ENCODE results near the gene UFSP2. TPM values are rescaled to one million over a fixed set of nuclear protein-coding genes. Genes with fewer than 3 reads are reported as not detected.
A peak's percentile ranks its signal among the peaks of the same experiment; 100 is the strongest.

The UFSP2 gene
- total RNA-seq, 1 experiment from 2014 or later: 22.7 TPM

DNA sequence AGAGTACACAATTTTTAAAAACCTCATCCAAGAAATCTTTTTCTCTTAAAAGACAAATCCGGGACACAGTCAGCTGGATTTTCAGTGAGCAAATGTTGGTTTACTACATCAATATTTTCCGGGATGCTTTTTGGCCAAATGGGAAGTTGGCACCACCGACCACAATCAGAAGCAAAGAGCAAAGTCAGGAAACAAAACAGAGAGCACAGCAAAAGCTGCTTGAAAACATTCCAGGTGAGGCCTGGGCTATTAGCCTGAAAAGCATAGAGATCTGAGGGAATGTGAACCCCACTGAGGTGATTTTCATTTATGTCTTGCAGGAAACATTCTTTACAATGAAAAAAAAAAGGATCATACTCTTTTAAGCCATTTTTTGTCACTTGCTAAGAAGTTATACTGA lies 63.9 kb downstream of the UFSP2 start:
- ChIA-PET POLR2A (ENCODE audit: unreplicated experiment) (no interaction called here), CTCF (no interaction called here)
- Histone ChIP-seq H3K36me3 (ENCODE audit: low read depth) (no peaks in the 10 kb centered on the region), H3K9me3 (ENCODE audit: insufficient read depth, low read depth) (no peaks in the 10 kb centered on the region), H3K4me2 (no peak overlapping the region), H3K27ac (no peak overlapping the region), H3K4me1 (replicated peaks; ENCODE audit: insufficient read depth) (peaks cover 18% of the 10 kb centered on the region), H4K20me1 (ENCODE audit: insufficient read depth) (no peaks in the 10 kb centered on the region), H3K4me3 (no peak overlapping the region), H3K9me2 (ENCODE audit: insufficient read depth) (no peaks in the 10 kb centered on the region), H3K79me2 (ENCODE audit: low read depth) (no peaks in the 10 kb centered on the region), H2AFZ (no peak overlapping the region), H3K27me3 (ENCODE audit: insufficient read depth, low read depth) (no peaks in the 10 kb centered on the region), H3F3A (ENCODE audit: insufficient read depth, low read depth) (peaks cover 6% of the 10 kb centered on the region)
- DNase-seq: no peak
- TF ChIP-seq, protein P1, sequence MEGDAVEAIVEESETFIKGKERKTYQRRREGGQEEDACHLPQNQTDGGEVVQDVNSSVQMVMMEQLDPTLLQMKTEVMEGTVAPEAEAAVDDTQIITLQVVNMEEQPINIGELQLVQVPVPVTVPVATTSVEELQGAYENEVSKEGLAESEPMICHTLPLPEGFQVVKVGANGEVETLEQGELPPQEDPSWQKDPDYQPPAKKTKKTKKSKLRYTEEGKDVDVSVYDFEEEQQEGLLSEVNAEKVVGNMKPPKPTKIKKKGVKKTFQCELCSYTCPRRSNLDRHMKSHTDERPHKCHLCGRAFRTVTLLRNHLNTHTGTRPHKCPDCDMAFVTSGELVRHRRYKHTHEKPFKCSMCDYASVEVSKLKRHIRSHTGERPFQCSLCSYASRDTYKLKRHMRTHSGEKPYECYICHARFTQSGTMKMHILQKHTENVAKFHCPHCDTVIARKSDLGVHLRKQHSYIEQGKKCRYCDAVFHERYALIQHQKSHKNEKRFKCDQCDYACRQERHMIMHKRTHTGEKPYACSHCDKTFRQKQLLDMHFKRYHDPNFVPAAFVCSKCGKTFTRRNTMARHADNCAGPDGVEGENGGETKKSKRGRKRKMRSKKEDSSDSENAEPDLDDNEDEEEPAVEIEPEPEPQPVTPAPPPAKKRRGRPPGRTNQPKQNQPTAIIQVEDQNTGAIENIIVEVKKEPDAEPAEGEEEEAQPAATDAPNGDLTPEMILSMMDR (conservative IDR thresholded peaks at IDR 0.05): no peak
- no peak for TF ChIP-seq EZH2 (IDR thresholded peaks at IDR 0.05; ENCODE audit: low read depth)
- intact Hi-C loops (cut with micrococcal nuclease; ENCODE audit: unreplicated experiment): no loop called here
- BruUV-seq (replicated peaks): no TSS peak

DNA sequence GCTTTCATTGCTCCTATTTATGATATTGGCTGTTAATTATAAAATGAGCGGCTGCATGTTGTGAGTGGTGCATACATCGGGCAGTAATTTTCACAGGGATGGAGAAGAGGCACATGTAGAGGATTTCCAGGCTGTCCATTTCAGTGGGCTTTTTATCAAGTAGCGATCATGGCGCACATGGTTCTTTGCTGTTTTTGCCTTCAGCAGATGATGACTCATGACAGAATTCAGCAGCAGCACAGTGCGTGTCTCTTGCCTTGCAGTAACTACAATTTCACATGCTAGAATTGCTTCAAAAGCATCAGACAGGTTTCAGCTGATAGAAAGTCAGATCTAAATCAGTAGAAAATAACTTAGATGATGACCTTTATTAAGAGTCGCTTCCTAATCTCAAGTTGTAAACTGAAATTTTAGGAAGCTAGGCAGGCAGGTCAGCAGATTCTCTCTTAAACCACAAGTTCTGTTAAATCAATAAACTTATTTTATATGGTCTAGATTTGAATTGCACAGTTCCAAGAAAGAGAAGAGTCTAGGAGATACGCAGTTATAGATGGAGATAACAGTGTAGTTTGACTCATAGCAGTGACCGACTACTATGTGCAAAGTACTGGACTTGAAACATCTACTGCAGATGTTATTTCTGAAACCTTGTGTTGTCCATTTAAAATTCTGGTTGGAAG lies 65.9 kb downstream of the UFSP2 start:
- BruUV-seq (replicated peaks): no TSS peak
- POLR2A ChIA-PET (ENCODE audit: unreplicated experiment): interaction anchor here (0.6 kb wide), 1 partner anchor 163 kb away, joined by 4 read pairs; no protein-coding TSS in a partner anchor

DNA sequence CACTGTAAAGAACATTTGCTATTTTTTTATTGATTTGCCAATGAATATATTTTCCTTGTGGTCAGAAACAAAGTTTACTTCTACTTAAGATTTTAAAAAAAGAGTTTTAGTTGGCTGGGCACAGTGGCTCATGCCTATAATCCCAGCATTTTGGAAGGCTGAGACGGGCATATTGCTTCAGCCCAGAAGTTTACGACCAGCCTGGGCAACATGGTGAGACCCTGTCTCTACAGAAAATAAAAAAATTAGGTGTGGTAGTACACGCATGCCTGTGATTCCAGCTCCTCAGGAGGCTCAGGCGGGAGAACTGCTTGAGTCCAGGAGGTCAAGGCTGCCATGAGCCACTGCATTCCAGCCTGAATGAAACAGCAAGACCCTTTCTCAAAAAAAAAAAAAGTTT lies 66.8 kb downstream of the UFSP2 start:
- Histone ChIP-seq H3K27me3 (ENCODE audit: insufficient read depth, low read depth) (no peaks in the 10 kb centered on the region), H3K79me2 (ENCODE audit: low read depth) (no peaks in the 10 kb centered on the region), H3K4me2 (peak overlapping the region; percentile 3; the same call in 1 of the 2 replicates), H3K27ac (peak overlapping the region; percentile 53), H4K20me1 (ENCODE audit: insufficient read depth) (no peaks in the 10 kb centered on the region), H3K9me3 (ENCODE audit: insufficient read depth, low read depth) (no peaks in the 10 kb centered on the region), H3K9me2 (ENCODE audit: insufficient read depth) (no peaks in the 10 kb centered on the region), H3F3A (ENCODE audit: insufficient read depth, low read depth) (peaks cover 6% of the 10 kb centered on the region), H3K4me3 (no peak overlapping the region), H3K36me3 (ENCODE audit: low read depth) (no peaks in the 10 kb centered on the region), H3K4me1 (replicated peaks; ENCODE audit: insufficient read depth) (peaks cover 18% of the 10 kb centered on the region), H2AFZ (no peak overlapping the region)
- CTCF ChIA-PET: interaction anchor here (0.7 kb wide), 1 partner anchor 406 kb away, joined by 5 read pairs; no protein-coding TSS in a partner anchor
- intact Hi-C loops (cut with micrococcal nuclease; ENCODE audit: unreplicated experiment): loop anchor here (1.0 kb wide), 2 partner anchors 35 to 53 kb away; no protein-coding TSS in a partner anchor
- no TSS peak for BruUV-seq (replicated peaks)
- POLR2A ChIA-PET (ENCODE audit: unreplicated experiment): interaction anchor here (0.6 to 0.7 kb wide), 2 partner anchors 25 to 202 kb away, joined by 4 to 16 read pairs; no protein-coding TSS in a partner anchor
- peak; percentile 37 to 50 for DNase-seq
- TF ChIP-seq EZH2 (IDR thresholded peaks at IDR 0.05; ENCODE audit: low read depth): no peak
- TF ChIP-seq, protein P1 (conservative IDR thresholded peaks at IDR 0.05): no peak

More for the DNA sequence above, 65.9 kb downstream of the UFSP2 start:
- H3K27me3 ChIP-seq (ENCODE audit: insufficient read depth, low read depth): no peaks in the 10 kb centered on the region
- no peaks in the 10 kb centered on the region for H4K20me1 ChIP-seq (ENCODE audit: insufficient read depth)
- H3K9me2 ChIP-seq (ENCODE audit: insufficient read depth): no peaks in the 10 kb centered on the region
- H2AFZ ChIP-seq: no peak overlapping the region
- no peak overlapping the region for H3K27ac ChIP-seq
- TF ChIP-seq, protein P1 (conservative IDR thresholded peaks at IDR 0.05): no peak
- no peak for TF ChIP-seq EZH2 (IDR thresholded peaks at IDR 0.05; ENCODE audit: low read depth)
- no peaks in the 10 kb centered on the region for H3K9me3 ChIP-seq (ENCODE audit: insufficient read depth, low read depth)
- H3K4me2 ChIP-seq: no peak overlapping the region
- no peaks in the 10 kb centered on the region for H3K79me2 ChIP-seq (ENCODE audit: low read depth)
- intact Hi-C loops (cut with micrococcal nuclease; ENCODE audit: unreplicated experiment): no loop called here
- peaks cover 18% of the 10 kb centered on the region for H3K4me1 ChIP-seq (replicated peaks; ENCODE audit: insufficient read depth)
- H3F3A ChIP-seq (ENCODE audit: insufficient read depth, low read depth): peaks cover 6% of the 10 kb centered on the region
- H3K4me3 ChIP-seq: no peak overlapping the region
- H3K36me3 ChIP-seq (ENCODE audit: low read depth): no peaks in the 10 kb centered on the region
- CTCF ChIA-PET: no interaction called here
- peak in 1 of 2 experiments; percentile 11 for DNase-seq
